ENCODE measurements around the gene COG3.

The COG3 gene

DNA sequence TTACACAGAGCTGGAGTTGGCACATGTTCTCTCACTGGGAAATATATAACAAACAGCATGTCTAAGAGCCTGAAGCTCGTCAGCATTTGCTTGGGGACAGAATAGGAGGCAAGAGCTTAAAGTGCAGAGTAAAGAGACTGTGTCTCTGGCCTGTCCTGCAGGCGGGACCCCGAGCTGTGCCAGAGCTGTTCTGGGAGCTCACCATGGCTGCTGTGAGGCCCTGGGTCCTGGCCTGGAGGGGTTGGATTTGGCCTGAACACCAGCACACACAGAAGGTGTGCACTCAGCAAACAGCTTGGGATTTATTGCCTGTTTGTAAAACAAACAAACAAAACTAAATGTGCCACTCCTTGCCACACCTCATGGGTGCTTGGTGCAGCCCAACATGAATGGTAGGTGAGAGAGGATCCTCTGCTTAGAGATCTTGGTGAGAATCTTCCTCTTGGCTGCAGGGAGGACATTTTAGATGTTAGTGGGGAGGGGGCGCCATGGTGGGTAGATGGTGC is 89.9 kb downstream of the COG3 start:
- no peak for DNase-seq

DNA sequence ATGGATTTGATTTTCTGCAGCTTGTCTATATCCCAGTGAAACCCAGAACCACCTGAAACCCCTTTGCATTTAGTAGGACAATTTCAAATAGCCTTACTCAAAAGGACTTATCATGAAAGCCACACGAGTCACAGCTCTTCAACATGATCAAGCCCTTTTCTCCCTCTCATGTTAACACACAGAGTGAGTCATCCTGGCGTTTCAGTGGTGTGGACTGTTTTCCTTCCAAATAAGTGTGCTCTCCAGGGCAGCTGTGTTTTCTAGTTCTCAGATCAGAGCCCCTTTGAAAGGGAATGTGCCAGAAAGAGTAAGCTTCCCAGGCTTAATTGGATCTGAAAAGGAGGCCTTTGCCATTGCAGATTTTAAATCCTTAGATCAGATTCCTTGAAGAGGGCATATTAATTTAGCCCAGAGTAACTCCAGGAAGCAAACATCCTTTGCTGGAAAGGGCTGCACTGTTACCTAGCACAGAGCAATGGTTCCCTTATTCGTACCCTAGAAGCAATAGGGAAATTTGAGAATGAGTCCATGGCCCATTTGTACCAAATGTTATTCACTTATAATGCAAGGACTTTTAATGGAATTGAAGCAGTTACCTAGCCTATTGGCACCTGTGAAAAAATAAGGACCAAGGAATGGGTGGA is 99.5 kb downstream of the COG3 start:
- no peak for DNase-seq

DNA sequence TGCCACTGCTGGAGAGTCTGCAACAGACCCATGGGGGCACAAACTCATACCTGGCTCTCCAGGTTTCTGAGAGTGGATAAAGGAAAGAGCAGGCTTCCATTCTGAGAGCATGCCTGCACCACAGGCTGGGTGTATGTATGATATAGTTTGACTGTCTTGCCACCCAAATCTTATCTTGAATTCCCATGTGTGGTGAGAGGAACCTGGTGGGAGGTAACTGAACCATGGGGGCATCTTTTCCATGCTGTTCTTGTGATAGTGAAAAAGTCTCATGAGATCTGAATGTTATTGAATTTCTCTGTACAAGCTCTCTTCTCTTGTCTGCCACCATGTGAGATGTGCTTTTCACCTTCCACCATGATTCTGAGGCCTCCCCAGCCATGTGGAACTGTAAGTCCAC is 100.6 kb downstream of the COG3 start:
- DNase-seq, result no peak

DNA sequence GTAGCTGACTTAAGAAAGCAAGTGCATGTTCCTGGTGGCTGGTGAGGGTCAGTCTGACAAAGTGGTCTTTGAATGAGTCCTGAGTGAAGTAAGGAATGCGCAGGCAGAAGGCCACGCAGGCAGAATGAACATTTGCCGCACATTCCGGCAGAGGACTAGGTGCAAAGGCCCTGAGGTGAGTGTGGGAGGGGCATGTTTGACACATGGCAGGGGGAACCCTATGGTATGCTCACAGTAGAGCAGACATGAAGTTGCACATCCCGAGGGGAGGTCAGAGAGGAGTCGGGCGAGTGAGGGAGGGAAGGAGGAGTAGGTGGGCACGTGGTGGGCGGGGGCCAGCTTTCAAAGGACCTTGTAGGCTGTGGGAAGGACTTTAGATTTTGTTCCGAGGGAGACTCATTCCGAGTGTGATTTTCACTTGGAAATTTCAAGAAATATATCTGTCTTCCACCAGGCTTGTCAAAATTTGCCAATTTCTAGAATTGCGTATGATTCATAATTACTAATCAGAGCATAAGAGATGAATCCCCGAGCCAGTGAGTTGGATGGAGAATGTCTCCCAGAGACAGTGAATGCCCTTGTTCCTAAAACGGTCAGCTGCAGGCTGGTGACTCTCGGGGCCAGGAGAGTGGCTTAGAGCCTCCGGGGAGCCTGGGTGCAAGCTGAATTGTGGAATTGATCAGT is 110.5 kb downstream of the COG3 start:
- DNase-seq, result no peak

DNA sequence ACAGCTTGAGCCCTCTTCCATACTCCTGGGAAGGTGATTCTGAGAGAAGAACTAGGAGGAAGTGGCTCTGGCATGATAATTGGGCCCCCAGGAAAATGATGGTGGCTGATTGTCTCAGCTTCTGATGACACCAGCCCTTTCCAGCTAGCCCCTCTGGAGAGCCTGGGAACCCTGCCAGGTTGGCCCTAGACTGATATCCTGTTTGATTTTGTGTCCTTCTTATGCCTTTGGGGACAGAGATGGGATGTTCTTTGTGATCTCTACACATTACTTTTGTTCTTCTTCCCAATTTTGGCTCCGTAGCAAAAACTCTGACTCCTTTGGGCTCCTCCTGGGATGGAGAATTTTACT is 111.1 kb downstream of the COG3 start:
- DNase-seq, result no peak

DNA sequence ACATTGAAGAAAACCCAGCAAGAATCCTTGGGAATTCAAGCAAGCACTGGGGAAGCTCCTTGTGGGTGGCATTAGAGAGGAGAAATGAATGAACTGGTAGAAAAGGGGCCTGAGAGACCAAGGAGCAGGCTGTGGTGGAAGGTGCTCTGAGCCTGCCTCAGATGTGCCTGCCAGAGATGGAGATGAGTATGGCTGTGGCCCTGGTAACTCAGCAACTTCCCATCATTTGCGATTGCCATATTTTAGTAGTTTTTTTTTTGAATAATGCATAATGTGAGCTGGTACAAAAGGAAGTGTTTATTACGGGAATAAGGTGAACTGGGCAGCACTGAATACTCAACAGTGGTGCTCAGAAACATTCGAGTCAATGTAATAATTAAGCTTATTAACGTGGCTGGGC is 111.7 kb downstream of the COG3 start:
- DNase-seq, result no peak

DNA sequence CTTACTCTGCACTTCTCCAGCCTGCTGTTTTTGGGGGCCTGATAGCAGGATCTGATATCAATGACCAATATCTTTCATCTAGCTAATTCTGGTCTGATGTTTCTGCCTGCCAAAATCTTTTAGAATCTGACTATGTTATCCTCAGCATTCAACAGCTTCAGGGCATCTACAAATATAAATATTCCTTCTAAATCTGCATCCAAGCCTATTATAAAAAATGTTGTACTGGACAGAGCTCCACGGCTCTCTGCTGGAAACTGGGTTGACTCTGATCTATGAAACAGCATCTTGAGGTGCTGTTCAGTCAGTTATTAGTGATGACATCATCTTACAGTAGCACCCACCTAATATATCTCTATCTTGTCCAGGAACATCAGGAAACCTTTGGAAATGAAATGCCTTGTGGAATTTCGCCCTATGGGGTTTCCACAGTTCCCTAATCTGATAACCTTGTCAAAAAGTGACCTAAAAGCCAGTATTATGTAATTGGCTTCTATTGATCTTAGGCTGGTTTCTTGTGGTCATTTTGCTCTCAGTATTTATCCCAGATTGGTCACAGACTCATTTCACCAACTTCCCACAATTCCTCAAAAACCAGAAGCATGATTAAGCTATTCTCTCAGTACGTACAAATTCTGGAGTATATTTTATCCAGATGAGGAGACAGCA is 117.8 kb downstream of the COG3 start:
- no peak for DNase-seq

DNA sequence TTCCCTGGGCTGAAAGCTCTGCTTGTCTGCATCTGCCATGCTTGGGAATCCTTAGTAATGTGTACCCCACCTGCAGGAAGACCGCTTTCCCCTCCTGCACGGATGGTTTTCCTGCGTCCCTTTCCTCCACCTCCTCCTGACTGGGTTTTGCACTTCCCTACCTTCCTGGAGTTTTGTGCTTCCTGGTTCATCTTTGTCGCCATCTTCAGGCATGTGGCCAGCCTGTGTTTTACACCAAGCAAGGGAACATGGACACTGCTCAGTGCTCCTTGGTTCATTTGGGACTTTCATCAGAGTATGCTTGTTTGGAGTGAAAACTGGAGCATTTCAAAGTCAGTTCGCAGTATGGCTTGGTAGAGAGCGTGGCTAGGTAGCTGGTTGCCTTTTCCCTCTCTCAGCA is 120.1 kb downstream of the COG3 start:
- DNase-seq, result no peak
